ENCODE data around the gene RAB9A.
A peak's percentile ranks its signal among the peaks of the same experiment; 100 is the strongest.
"Not testable (repeated sequence)": the region's sequence is repeated elsewhere in the genome, so short reads cannot be mapped to it uniquely, and the experiment has no call there.

The RAB9A gene
- total RNA-seq = 20.5 to 30.9 reads per million in 2 donors

- peak; percentile 80 for DNase-seq
These were observed at the start of gene RAB9A for GRCh38 chrX:13688958-13689740. Gene RAB9A (plus strand): TSS chrX:13689128. CDS start chrX:13708747, 19,619 bp downstream.

DNA sequence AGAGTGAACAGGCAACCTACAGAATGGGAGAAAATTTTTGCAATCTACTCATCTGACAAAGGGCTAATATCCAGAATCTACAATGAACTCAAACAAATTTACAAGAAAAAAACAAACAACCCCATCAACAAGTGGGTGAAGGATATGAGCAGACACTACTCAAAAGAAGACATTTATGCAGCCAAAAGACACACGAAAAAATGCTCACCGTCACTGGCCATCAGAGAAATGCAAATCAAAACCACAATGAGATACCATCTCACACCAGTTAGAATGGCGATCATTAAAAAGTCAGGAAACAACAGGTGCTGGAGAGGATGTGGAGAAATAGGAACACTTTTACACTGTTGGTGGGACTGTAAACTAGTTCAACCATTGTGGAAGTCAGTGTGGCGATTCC, 47.2 kb upstream of the RAB9A start:
- not testable (repeated sequence) for DNase-seq

- DNase-seq = no peak
These were observed 43.3 kb upstream of the RAB9A start for GRCh38 chrX:13645464-13646153.

GRCh38 chrX:13646154-13646549, 42.8 kb upstream of the RAB9A start:
- DNase-seq = peak; percentile 5

DNA sequence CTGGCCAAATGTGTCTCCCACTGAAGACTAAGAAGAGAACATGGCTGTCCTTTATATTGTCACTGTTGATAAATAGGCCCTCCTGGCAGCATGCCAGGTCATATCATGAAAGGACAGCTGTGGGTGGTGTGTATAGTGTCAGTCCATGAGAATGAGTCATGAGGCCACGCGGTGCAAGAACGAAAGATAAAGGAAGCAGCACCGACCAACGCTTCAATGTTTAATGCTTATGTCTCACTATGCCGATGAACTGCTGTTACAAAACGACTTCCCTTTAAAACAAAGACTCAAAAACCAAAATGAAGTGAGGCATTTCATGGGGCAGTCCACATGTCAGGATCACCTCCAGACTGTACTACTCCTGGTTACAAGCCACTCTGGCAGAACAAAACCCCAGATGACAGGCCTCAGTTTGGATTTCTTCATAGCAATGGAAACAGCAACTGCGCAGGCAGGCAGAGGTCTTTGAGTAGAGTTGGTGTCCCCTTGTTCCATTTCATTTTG, 41.2 kb upstream of the RAB9A start:
- peak; percentile 53 for DNase-seq

DNA sequence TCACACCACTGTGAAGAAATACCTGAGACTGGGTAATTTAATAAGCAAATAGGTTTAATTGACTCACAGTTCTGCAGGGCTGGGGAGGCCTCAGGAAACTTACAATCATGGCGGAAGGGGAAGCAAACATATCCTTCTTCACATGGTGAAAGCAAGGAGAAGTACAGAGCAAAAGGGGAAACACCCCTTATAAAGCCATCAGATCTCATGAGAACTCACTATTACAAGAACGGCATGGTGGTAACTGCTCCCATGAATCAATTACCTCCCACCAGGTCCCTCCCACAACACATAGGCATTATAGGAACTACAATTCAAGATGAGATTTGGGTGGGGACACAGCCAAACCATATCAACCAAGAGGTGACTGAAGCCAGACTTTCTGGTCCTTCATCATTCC, 40.6 kb upstream of the RAB9A start:
- not testable (repeated sequence) for DNase-seq

DNA sequence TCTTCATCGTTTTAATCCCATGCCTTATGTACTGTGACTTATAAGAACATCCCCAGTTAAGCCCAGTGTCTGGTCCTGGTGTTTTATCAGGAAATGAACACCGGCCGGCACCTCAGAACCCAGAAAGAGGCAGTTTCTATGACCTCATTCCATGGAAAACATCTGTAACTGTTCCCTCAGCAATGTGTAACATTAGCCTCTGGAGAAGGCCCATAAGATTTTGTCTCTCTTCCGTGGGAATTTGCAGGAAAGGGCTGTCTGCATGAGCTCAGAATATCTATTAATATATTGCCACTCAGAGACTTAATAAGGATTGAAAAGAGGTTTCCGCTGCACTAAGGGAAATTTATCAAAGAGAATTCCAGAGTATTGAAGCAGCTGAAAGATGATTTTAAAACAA, 39.1 kb upstream of the RAB9A start:
- DNase-seq = no peak

DNA sequence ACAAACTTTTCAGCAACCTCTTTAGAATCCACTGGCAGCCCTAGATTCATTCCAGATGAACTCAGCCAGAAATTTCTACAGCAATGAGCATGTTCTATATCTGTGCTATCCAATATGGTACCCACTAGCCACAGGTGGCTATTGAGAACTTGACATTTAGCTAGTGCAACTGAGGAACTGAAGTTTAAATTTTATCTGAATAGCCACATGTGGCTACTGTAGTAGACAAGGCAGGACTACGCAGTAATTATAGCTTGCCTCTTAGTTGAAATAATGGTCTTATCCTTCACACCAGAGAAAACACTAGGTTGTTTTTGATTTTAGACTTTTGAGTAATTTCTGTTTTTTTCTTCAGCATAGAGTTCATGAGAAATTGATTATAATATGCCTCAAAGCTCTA, 38.6 kb upstream of the RAB9A start:
- no peak for DNase-seq

DNA sequence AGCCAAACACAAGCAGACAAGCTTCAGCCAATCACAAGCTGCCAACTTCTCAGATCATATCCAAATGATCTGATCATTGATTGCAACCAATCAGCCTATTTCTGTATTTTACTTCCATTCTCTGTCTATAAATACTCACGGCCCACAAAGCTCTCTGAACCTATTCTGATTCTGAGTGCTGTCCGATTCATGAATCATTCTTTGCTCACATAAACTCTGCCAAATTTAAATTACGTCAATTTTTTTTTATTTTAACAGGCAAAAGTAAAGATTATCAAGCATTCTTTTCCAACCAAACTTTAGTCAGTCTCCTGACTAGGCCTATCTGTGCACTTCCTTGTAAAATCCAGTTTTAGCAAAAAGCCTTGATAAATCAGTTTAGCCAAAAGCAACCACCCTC, 37.8 kb upstream of the RAB9A start:
- no peak for DNase-seq

- DNase-seq = no peak
These were observed 36.6 kb upstream of the RAB9A start for GRCh38 chrX:13652287-13652793.

- DNase-seq = peak; percentile 96
These were observed 35.9 kb upstream of the RAB9A start, which contains the start of gene TCEANC for GRCh38 chrX:13652850-13653693. Gene TCEANC (plus strand): TSS chrX:13653141. CDS start chrX:13662509, 9,368 bp downstream.

GRCh38 chrX:13654116-13654515, 34.8 kb upstream of the RAB9A start:
- DNase-seq = no peak

DNA sequence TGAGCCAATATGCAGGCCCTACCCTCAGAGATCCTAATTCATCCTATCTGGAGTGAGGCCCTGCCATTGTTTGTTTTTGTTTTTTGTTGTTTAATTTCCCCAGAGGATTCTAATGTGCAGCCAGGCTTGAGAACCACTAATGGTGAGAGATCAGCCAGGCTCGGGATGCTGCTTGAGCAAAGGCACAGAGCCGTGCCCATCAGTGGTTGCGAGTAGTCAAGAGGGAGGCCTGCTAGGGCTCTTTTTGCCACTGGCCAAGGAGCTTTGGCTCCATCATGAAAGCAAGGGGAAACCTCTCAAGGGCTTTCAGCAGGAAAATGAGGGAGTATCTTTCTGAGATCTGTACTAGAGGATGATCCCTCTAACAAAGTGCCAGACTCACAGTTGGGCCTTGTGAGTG, 33.3 kb upstream of the RAB9A start:
- no peak for DNase-seq

DNA sequence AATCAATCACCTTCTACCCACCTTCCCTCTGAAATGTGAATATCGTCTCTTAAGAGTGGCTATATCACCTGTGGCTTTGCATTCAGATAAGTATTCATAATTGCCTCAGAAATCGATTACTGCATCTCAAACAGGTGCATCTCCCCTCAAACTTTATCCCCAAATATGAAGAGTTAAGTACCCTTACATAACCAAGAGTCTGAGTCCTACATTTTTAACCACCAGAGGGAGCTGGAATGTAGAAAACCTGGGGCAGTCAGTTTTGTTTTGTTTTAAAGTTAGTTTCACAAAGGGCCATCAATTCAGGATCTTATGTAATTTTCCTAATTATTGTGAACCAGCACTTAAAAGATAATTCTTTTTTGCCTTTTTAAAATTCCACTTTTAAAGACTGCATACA, 30.3 kb upstream of the RAB9A start:
- no peak for DNase-seq

DNA sequence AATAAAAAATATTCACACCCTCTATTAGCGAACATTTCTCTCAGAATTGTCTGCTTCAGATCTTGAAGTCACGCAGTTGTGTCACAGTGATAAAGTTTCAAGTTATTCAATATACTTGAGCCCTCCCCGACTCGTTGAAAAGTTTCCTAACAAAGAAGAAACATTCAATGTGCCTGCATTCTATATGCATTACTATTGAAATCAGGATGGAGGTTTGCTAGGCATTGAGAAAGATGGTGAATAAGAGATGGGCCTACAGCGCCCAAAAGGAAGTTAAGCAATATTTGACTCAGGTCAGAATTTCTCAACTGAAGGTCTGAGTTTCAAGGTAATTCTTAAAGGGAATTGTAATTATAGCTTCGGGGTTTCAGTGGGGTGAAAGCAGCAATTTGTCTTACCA, 29.9 kb upstream of the RAB9A start:
- DNase-seq = no peak

GRCh38 chrX:13661735-13662288, 27.1 kb upstream of the RAB9A start:
- DNase-seq = no peak

DNA sequence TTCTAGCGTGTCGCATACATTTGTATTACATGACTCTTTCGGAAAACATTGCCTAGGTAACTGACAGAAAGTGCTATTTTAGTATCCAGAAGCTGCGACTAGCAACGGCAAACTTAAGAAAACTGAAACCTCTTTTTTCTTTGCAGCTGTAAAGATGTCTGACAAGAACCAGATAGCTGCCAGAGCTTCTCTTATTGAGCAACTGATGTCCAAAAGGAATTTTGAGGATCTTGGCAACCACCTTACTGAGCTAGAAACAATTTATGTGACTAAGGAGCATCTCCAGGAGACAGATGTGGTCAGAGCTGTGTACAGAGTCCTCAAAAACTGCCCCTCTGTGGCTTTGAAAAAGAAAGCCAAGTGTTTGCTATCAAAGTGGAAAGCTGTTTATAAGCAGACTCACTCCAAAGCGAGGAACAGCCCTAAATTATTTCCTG, 26.6 kb upstream of the RAB9A start:
- DNase-seq = no peak

- DNase-seq = no peak
These were observed 24.9 kb upstream of the RAB9A start for GRCh38 chrX:13664020-13664419.

DNA sequence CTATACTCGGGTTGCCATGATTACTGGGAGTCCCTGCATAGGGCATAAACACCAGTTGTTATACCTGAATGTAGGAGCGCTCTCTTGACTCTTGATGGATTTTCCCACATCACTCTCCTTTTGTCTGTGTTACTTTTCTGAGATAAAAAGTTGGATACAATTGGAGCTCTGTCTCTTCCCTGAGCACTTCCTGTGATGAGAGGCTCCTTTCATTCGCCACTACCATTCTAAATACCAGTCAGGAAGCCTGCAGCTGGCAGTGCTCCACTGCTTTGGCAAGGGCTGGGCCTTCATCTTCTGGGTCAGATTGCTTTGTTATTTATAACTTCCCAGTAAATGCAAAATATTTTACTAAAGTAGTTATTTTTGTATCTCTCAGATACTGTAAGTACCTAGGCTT, 22.1 kb upstream of the RAB9A start:
- DNase-seq = no peak

DNA sequence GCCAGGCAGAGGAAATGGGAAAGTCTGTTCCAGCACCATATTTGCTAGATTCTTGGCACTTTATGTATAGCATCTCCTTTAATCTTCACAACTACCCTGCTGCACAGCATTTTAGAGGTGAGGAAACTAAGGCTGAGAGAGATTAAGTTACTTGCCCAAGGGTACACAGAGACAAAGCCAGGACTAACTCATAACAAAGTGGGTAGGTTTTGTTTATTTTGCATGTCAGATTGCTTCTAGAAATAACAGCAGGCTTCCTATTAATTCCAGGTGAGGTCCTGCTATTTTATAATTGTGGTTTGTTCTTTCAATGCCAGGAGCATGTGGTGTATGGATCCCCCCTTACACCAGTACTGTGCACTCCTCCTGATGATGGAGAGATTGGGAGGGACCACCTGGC, 21.0 kb upstream of the RAB9A start:
- DNase-seq = no peak

- DNase-seq = peak; percentile 23
These were observed 19.6 kb upstream of the RAB9A start for GRCh38 chrX:13669246-13669737.

- DNase-seq = not testable (repeated sequence)
These were observed 19.2 kb upstream of the RAB9A start for GRCh38 chrX:13669755-13670154.
